HepG2 (cell line): ENCODE data around the gene THRAP3. TPM values are rescaled to one million over a fixed set of nuclear protein-coding genes. Genes with fewer than 3 reads are reported as not detected.

Source experiments
- AGO1 ChIP-seq: fragments of 200-400 bp; formaldehyde crosslinking; IDR thresholded peaks from 2 replicates; pipeline ENCODE4 v1.6.1; 2017; ENCODE audit warnings: mild to moderate bottlenecking, low read depth, low read length, moderate library complexity; ENCODE audit not compliant: poor library complexity, severe bottlenecking
- AHR ChIP-seq: IDR thresholded peaks from 2 replicates; pipeline ENCODE4 v1.6.1; 2018; ENCODE audit warnings: missing genetic modification reagents, missing compliant biosample characterization
- ELF4 ChIP-seq: sonication (generic); formaldehyde crosslinking; IDR thresholded peaks from 2 replicates; pipeline ENCODE4 v1.5.0; 2020; ENCODE audit warnings: missing genetic modification reagents, mild to moderate bottlenecking, moderate library complexity, borderline replicate concordance
- GFI1 ChIP-seq: sonication (generic); formaldehyde crosslinking; IDR thresholded peaks from 2 replicates; pipeline ENCODE4 v1.5.0; 2020; ENCODE audit warnings: missing genetic modification reagents, mild to moderate bottlenecking, borderline replicate concordance
- HNRNPH1 ChIP-seq: fragments of 200-400 bp; formaldehyde crosslinking; optimal IDR thresholded peaks from 2 replicates; pipeline ENCODE3; 2017; ENCODE audit warnings: mild to moderate bottlenecking, low read depth, low read length
- HNRNPUL1 ChIP-seq: fragments of 200-400 bp; formaldehyde crosslinking; IDR thresholded peaks from 2 replicates; pipeline ENCODE4 v1.6.1; 2017; ENCODE audit warnings: low read depth, mild to moderate bottlenecking, low read length, moderate library complexity
- IKZF4 ChIP-seq: sonication (generic); formaldehyde crosslinking; IDR thresholded peaks from 2 replicates; pipeline ENCODE4 v1.5.1; 2020; ENCODE audit warnings: borderline replicate concordance, mild to moderate bottlenecking, low read depth, missing genetic modification reagents; ENCODE audit errors: not compliant biosample characterization
- JARID2 ChIP-seq: sonication (generic); formaldehyde crosslinking; IDR thresholded peaks from 2 replicates; pipeline ENCODE4 v1.8.1; 2023; ENCODE audit warnings: missing genetic modification reagents, inconsistent platforms; ENCODE audit not compliant: insufficient replicate concordance
- PAXIP1 ChIP-seq: sonication (generic); formaldehyde crosslinking; conservative IDR thresholded peaks from 2 replicates; pipeline ENCODE4 v1.4.0; 2020; ENCODE audit warnings: mild to moderate bottlenecking, missing genetic modification reagents, moderate library complexity
- PBX3 ChIP-seq: sonication (generic); formaldehyde crosslinking; IDR thresholded peaks from 2 replicates; pipeline ENCODE4 v1.8.1; 2023; ENCODE audit warnings: missing genetic modification reagents, inconsistent platforms, borderline replicate concordance
- RFX1 ChIP-seq: fragments of 450-650 bp; IDR thresholded peaks from 2 replicates; pipeline ENCODE4 v1.6.1; 2017
- SMAD1 ChIP-seq: sonication (generic); formaldehyde crosslinking; IDR thresholded peaks from 2 replicates; pipeline ENCODE4 v1.4.0; 2020; ENCODE audit warnings: missing genetic modification reagents, low read depth, mild to moderate bottlenecking, borderline replicate concordance
- TARDBP ChIP-seq: sonication (generic); formaldehyde crosslinking; IDR thresholded peaks from 2 replicates; pipeline ENCODE4 v1.8.0; 2022; ENCODE audit warnings: mild to moderate bottlenecking, missing genetic modification reagents
- ZBTB49 ChIP-seq: sonication (generic); formaldehyde crosslinking; IDR thresholded peaks from 2 replicates; pipeline ENCODE4 v1.4.0; 2020; ENCODE audit warnings: missing genetic modification reagents, borderline replicate concordance
- ZBTB8A ChIP-seq: sonication (generic); formaldehyde crosslinking; IDR thresholded peaks from 2 replicates; pipeline ENCODE4 v1.4.0; 2020; ENCODE audit warnings: mild to moderate bottlenecking, low read depth, missing genetic modification reagents, borderline replicate concordance
- ZFP36L1 ChIP-seq: sonication (generic); formaldehyde crosslinking; IDR thresholded peaks from 2 replicates; pipeline ENCODE4 v1.8.0; 2022; ENCODE audit warnings: mild to moderate bottlenecking, missing genetic modification reagents, moderate library complexity
- ZNF10 ChIP-seq: sonication (generic); formaldehyde crosslinking; IDR thresholded peaks from 2 replicates; pipeline ENCODE4 v1.4.0; 2020; ENCODE audit warnings: mild to moderate bottlenecking, low read depth, missing genetic modification reagents, borderline replicate concordance
- ZNF136 ChIP-seq: sonication (generic); formaldehyde crosslinking; IDR thresholded peaks from 2 replicates; pipeline ENCODE4 v1.8.1; 2022; ENCODE audit warnings: low read depth, mild to moderate bottlenecking, moderate library complexity, missing genetic modification reagents
- ZNF20 ChIP-seq: sonication (generic); formaldehyde crosslinking; IDR thresholded peaks from 2 replicates; pipeline ENCODE4 v1.4.0; 2020; ENCODE audit warnings: mild to moderate bottlenecking, moderate library complexity, missing genetic modification reagents
- ZNF275 ChIP-seq: sonication (generic); formaldehyde crosslinking; IDR thresholded peaks from 2 replicates; pipeline ENCODE4 v1.8.0; 2022; ENCODE audit warnings: missing genetic modification reagents, mild to moderate bottlenecking, inconsistent platforms, borderline replicate concordance
- ZNF713 ChIP-seq: sonication (generic); formaldehyde crosslinking; IDR thresholded peaks from 2 replicates; pipeline ENCODE4 v1.4.0; 2020; ENCODE audit warnings: mild to moderate bottlenecking, missing genetic modification reagents
- polyA plus RNA-seq, 8 experiments: library from polyadenylated mRNA; depleted of rRNA in 3 of 8; stranded (reverse) in 7 of 8; unstranded in 1 of 8; fragments of >200 nt; fragmentation: Illumina TruSeq in 4 of 8; extraction: Trizol in 4 of 8; gene quantifications; 2 replicates each; pipeline versions ENCODE4 v1.2.1 to v1.2.3, GENCODE V29; 2011 to 2016; ENCODE audit warnings: low read depth in 4 of 8, missing spikeins in 1 of 8, mixed read lengths in 1 of 8; ENCODE audit not compliant: insufficient read depth in 1 of 8
- total RNA-seq, 5 experiments: library from RNA; depleted of rRNA; stranded (reverse); fragments of >200 nt; fragmentation: Illumina TruSeq; extraction: Trizol; gene quantifications; 2 replicates each; pipeline ENCODE4 v1.2.3, GENCODE V29; 2016; ENCODE audit warnings: low read depth in 1 of 5

Gene THRAP3
- total and polyA plus RNA-seq, 2 of the 13 experiments (the other 11 are each of a cell fraction or from before 2014, with no cell fraction given): 45.0 to 92.6 TPM

GRCh38 chr1:36306902-36307456, 82.7 kb downstream of the THRAP3 start (continued):
- TF ChIP-seq ZNF275 (no peak), AGO1 (no peak), ZNF20 (CRISPR knock-in tag) (no peak), IKZF4 (CRISPR knock-in tag) (no peak), ZNF10 (no peak), TARDBP (CRISPR knock-in tag) (no peak; the same call in 1 of the 2 replicates), PBX3 (CRISPR knock-in tag) (no peak), HNRNPH1 (peak; percentile 56), AHR (no peak), GFI1 (CRISPR knock-in tag) (peak; percentile 63; the same call in 1 of the 2 replicates), HNRNPUL1 (no peak), ZNF136 (CRISPR knock-in tag) (no peak), RFX1 (peak; percentile 16; the same call in 1 of the 2 replicates), SMAD1 (no peak; the same call in 1 of the 2 replicates), ELF4 (0 out of 2 replicates have a peak, but pooled peaks have one; percentile 64), ZNF713 (CRISPR knock-in tag) (no peak), ZBTB8A (no peak), PAXIP1 (CRISPR knock-in tag) (peak; percentile 36; the same call in 1 of the 2 replicates), ZFP36L1 (CRISPR knock-in tag) (no peak), ZBTB49 (CRISPR knock-in tag) (no peak), JARID2 (CRISPR knock-in tag) (no peak)
